GM18861 (cell line): ENCODE measurements around the gene TEX22.

ENCODE experiments used
- ATAC-seq: cut with Tn5 transposase; IDR thresholded peaks from one replicate; pipeline ENCODE4 v1.9.1; 2021; ENCODE audit not compliant: unreplicated experiment

Gene TEX22

GRCh38 chr14:105437723-105438500, 39.6 kb downstream of the TEX22 start:
- no peak for ATAC-seq

- ATAC-seq = no peak
Measured at GRCh38 chr14:105439179-105439578, 40.8 kb downstream of the TEX22 start.

GRCh38 chr14:105439710-105440553, 41.6 kb downstream of the TEX22 start:
- no peak for ATAC-seq

- ATAC-seq = no peak
Measured at GRCh38 chr14:105440554-105440900, 42.2 kb downstream of the TEX22 start.

GRCh38 chr14:105440992-105441391, 42.7 kb downstream of the TEX22 start:
- ATAC-seq = no peak

- no peak for ATAC-seq
Measured at GRCh38 chr14:105442125-105442524, 43.8 kb downstream of the TEX22 start.

GRCh38 chr14:105442834-105443233, 44.5 kb downstream of the TEX22 start:
- no peak for ATAC-seq

- no peak for ATAC-seq
Measured at GRCh38 chr14:105444859-105445258, 46.5 kb downstream of the TEX22 start.

GRCh38 chr14:105445290-105445689, 47.0 kb downstream of the TEX22 start:
- no peak for ATAC-seq

- no peak for ATAC-seq
Measured at GRCh38 chr14:105445901-105446845, 47.8 kb downstream of the TEX22 start.

- ATAC-seq = no peak
Measured at GRCh38 chr14:105446971-105447370, 48.6 kb downstream of the TEX22 start.

GRCh38 chr14:105447651-105448640, 49.6 kb downstream of the TEX22 start:
- no peak for ATAC-seq

GRCh38 chr14:105448706-105449111, 50.4 kb downstream of the TEX22 start:
- ATAC-seq = no peak

- ATAC-seq = no peak
Measured at GRCh38 chr14:105449276-105450122, 51.2 kb downstream of the TEX22 start.

- ATAC-seq = no peak
Measured at GRCh38 chr14:105450123-105450505, 51.8 kb downstream of the TEX22 start.

- ATAC-seq = no peak
Measured at GRCh38 chr14:105450864-105451720, 52.8 kb downstream of the TEX22 start.

- ATAC-seq = no peak
Measured at GRCh38 chr14:105452963-105453362, 54.6 kb downstream of the TEX22 start.

- no peak for ATAC-seq
Measured at GRCh38 chr14:105453847-105454246, 55.5 kb downstream of the TEX22 start.
